GM19372 (cell line): Measurements from ENCODE around the gene PTPRF.
"Not testable (repeated sequence)": the region's sequence is repeated elsewhere in the genome, so short reads cannot be mapped to it uniquely, and the experiment has no call there.

Source experiments
- ATAC-seq: cut with Tn5 transposase; IDR thresholded peaks from one replicate; pipeline ENCODE4 v1.9.1; 2021; ENCODE audit warnings: mild to moderate bottlenecking, low read depth, moderate library complexity; ENCODE audit not compliant: unreplicated experiment

PTPRF gene

DNA sequence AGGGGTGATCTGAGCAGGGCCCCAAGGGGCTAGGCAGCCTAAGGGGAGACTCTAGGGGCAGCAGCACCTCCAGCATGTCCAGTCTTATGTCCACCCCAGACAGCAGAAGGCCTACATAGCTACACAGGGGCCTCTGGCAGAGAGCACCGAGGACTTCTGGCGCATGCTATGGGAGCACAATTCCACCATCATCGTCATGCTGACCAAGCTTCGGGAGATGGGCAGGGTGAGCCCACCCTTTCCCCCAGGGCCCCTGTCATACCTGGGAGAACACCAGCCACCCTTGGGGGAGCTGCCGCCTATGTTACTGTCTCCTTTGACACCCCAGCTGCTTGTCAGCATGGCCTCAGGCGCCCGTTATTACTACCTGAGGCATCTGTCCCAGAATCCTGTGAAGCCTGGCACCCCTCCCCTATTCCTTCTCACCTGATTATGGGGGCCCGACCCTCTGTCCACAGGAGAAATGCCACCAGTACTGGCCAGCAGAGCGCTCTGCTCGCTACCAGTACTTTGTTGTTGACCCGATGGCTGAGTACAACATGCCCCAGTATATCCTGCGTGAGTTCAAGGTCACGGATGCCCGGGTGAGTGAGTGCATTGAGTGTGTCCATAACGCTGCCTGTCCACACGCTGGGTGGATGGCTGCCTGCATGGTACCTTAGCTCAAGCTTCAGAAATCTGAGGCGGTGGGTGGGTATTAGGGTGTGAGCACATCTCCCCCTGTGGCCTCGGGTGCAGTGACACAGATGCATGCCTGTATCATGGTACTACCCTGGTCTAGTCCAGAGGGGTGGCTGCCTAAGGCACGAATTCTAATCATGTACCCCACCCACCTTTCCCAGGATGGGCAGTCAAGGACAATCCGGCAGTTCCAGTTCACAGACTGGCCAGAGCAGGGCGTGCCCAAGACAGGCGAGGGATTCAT, 89.6 kb downstream of the PTPRF start:
- ATAC-seq = no peak

DNA sequence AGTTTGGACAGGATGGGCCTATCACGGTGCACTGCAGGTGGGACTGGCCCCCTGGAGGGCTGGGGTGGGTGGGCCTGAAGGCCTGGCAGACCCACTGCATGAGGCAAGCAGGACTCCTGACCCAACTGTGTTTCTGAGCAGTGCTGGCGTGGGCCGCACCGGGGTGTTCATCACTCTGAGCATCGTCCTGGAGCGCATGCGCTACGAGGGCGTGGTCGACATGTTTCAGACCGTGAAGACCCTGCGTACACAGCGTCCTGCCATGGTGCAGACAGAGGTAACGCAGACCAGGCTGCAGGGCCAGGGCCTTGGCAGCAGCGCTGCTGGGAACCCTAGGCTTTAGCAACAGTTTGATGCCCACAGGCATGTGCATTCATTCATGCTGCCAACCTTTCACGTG, 90.3 kb downstream of the PTPRF start:
- ATAC-seq = no peak

- no peak for ATAC-seq
These were observed 90.7 kb downstream of the PTPRF start for GRCh38 chr1:43621386-43621785.

DNA sequence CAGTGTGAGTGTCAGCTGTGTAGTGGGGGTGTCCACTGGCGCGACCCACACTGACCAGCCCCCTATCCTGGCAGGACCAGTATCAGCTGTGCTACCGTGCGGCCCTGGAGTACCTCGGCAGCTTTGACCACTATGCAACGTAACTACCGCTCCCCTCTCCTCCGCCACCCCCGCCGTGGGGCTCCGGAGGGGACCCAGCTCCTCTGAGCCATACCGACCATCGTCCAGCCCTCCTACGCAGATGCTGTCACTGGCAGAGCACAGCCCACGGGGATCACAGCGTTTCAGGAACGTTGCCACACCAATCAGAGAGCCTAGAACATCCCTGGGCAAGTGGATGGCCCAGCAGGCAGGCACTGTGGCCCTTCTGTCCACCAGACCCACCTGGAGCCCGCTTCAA, 91.2 kb downstream of the PTPRF start:
- ATAC-seq = no peak

- no peak for ATAC-seq
These were observed 91.8 kb downstream of the PTPRF start for GRCh38 chr1:43622471-43622870.

DNA sequence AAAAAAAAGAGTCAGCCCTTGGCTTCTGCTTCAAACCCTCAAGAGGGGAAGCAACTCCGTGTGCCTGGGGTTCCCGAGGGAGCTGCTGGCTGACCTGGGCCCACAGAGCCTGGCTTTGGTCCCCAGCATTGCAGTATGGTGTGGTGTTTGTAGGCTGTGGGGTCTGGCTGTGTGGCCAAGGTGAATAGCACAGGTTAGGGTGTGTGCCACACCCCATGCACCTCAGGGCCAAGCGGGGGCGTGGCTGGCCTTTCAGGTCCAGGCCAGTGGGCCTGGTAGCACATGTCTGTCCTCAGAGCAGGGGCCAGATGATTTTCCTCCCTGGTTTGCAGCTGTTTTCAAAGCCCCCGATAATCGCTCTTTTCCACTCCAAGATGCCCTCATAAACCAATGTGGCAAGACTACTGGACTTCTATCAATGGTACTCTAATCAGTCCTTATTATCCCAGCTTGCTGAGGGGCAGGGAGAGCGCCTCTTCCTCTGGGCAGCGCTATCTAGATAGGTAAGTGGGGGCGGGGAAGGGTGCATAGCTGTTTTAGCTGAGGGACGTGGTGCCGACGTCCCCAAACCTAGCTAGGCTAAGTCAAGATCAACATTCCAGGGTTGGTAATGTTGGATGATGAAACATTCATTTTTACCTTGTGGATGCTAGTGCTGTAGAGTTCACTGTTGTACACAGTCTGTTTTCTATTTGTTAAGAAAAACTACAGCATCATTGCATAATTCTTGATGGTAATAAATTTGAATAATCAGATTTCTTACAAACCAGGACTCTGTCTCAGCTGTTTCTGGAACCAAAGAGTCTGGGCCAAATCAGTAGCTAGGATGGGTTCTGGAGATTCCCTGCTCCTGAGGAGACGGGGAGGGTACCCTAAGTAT, 92.5 kb downstream of the PTPRF start:
- no peak for ATAC-seq

GRCh38 chr1:43625063-43625780, 94.5 kb downstream of the PTPRF start:
- ATAC-seq = no peak

GRCh38 chr1:43632135-43632670, 101.5 kb downstream of the PTPRF start:
- no peak for ATAC-seq

- ATAC-seq = no peak
These were observed 104.0 kb downstream of the PTPRF start for GRCh38 chr1:43634721-43635120.

DNA sequence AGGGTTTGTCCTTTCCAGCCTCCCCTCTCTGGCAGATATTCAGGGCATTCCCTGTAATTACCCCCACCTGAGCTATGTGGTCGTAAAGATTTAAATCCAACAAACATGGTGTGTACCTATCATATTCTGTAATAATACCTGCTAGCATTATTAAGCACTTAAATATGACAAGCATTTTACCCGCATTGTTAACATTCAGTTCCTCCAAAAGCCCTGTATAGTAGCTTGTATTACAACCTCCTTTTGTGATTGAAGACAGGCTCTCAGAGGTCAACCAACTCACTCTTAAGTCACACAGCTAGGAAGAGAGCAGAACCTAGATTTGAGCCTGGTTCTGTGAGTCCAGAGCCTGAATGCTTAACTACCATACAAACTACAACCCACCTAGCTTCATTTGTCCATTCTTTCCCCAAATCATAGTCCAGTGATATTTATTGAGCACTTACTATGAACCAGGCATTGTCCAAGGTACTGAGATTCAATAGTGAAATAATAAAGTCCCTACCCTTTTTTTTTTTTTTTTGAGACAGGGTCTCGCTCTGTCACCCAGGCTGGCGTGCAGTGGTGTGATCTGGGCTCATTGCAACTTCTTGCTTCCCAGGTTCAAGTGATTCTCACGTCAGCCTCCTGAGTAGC, 105.4 kb downstream of the PTPRF start:
- no peak for ATAC-seq

DNA sequence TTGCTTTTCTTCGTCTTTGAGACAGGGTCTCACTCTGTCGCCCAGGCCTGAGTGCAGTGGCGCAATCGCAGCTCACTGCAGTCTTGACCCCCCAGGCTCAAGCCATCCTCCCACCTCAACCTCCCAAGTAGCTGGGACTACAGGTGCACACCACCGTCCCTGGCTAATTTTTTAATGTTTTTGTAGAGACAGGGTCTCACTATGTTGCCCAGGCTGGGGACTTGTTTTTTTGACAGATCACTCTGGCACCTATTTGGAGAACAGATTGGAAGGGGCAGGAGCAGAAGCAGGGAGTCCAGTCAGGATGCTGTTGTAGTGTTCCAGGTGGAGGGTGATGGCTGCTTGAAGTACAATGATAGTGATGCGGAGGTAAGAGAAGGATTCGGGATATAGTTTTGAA, 106.6 kb downstream of the PTPRF start:
- no peak for ATAC-seq

DNA sequence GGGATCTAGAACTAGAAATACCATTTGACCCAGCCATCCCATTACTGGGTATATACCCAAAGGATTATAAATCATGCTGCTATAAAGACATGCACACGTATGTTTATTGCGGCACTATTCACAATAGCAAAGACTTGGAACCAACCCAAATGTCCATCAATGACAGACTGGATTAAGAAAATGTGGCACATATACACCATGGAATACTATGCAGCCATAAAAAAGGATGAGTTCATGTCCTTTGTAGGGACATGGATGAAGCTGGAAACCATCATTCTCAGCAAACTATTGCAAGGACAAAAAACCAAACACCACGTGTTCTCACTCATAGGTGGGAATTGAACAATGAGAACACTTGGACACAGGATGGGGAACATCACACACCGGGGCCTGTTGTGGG, 107.7 kb downstream of the PTPRF start:
- ATAC-seq = not testable (repeated sequence)

DNA sequence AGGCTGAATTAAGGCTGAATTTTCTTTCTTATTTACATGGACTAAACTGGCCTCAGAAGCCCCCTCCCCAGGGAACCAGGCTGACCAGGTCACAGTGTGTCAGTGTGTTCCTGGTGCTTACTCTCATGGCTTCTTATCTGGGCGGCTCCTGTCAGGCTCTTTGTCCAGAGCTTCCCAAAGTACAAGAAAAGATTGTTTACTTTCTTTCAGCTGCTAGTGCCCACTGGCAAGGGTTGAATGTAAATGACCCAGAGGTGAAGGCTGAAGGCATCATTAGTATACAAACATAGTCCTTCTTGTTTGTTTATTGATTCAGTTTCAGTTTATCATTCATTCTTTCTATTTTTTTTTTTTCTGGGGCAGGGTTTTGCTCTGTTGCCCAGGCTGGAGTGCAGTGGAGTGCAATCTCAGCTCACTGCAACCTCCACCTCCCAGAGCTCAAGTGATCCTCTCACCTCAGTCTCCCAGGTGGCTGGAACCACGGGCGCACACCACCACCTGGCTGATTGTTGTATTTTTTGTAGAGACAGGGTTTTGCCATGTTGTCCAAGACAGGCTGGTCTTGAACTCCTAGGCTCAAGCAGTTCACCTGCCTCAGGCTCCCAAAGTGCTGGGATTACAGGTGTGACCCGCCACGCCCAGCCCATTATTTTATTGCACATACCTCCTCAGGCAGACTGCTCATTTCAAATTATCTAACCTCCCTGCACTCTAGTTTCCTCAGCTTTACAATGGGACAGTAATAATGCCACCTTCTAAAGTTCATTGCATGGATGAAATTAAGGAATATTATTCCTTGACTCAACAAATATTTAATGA, 109.5 kb downstream of the PTPRF start:
- no peak for ATAC-seq

DNA sequence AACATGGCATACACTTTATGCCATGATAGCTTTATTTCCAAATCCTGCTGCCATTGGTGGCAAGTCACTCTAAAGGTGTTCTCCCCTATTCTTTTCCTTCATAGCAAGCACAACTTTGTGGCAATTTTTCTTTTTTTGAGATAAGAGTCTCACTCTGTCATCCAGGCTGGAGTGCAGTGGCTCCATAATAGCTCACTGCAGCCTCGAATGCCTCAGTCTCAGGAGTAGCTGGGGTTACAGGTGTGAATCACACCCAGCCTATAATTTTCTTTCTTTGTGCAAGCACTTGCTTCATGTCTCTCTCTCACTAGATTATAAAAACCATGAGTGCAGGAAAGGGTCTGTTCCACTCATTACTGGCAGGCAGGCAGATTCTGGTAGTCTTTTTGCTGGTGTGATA, 113.9 kb downstream of the PTPRF start:
- ATAC-seq = no peak

- no peak for ATAC-seq
These were observed 114.8 kb downstream of the PTPRF start for GRCh38 chr1:43645461-43645860.

GRCh38 chr1:43647331-43647730, 116.6 kb downstream of the PTPRF start:
- not testable (repeated sequence) for ATAC-seq

DNA sequence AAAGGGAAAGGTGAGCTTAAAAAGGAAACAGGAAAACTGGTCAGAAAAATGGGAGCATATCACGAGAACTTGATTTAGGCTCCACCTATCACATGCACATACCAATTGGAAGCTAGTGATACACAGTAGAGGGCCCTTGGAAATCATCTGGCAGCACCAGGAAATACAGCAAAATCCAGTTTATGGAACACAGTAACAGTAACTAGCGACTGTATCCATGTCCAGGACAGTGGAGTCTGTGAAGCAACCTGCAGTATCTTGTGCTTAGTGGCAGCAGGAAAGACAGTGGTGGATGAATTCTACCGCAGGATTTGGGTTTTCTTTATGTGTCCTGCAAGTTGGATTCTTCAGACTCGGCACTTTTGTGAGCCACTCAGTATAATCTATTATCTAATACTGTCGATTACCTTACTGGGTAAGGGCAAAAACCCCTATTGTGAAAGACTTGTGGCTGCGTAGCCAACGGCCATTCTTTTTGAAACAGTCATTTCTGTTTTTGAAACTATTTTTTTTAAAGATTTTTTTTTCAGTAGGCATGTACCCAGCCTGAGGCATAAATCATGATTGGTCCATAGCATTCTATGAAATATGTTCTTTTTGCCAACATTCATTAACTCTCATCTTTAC, 117.7 kb downstream of the PTPRF start:
- ATAC-seq = no peak

GRCh38 chr1:43648876-43649477, 118.3 kb downstream of the PTPRF start:
- ATAC-seq = no peak
